Measurements from ENCODE around the gene WFDC11. TPM values are rescaled to one million over a fixed set of nuclear protein-coding genes. Genes with fewer than 3 reads are reported as not detected.
"Not testable (repeated sequence)": the region's sequence is repeated elsewhere in the genome, so short reads cannot be mapped to it uniquely, and the experiment has no call there.

WFDC11 gene
- total RNA-seq, 1 donor = not detected

DNA sequence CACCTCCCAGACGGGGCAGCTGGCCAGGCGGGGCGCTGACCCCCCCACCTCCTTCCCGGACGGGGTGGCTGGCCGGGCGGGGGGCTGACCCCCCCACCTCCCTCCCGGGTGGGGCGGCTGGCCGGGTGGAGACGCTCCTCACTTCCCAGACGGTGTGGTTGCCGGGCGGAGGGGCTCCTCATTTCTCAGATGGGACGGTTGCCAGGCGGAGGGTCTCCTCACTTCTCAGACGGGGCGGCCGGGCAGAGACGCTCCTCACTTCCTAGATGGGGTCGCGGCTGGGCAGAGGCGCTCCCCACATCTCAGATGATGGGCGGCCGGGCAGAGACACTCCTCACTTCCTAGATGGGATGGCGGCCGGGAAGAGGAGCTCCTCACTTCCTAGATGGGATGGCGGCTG, 24.2 kb downstream of the WFDC11 start:
- H3K4me3 ChIP-seq (ENCODE audit: low read length); H3K27me3 ChIP-seq (ENCODE audit: insufficient read depth, low read length); H3K9me3 ChIP-seq (ENCODE audit: low read depth, low read length); H3K4me1 ChIP-seq (ENCODE audit: insufficient read depth, low read length): not testable (repeated sequence)

DNA sequence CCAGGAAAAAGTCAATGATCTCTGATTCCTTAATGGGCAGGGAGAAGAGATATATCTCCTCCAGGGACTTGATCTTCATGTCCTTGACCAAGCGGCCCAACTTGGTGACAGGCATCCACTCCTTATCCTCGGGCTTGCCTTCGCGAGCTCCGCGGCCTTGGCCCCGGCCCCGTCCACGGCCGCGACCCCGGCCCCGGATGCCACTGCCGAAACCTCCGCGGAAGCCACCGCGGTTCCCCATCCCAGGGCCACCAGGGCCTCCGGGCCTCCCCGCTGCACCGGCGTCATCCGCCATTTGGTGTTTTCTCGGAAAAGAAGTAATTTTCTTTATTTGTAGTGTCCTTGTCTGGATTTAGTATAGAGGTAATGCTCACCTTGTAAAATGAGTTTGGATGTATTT, 29.0 kb downstream of the WFDC11 start:
- H3K27me3 ChIP-seq (ENCODE audit: insufficient read depth, low read length); H3K9me3 ChIP-seq (ENCODE audit: low read depth, low read length); H3K4me3 ChIP-seq (ENCODE audit: low read length); H3K4me1 ChIP-seq (ENCODE audit: insufficient read depth, low read length): not testable (repeated sequence)

- H3K4me1 ChIP-seq (ENCODE audit: insufficient read depth, low read length) = no peaks in the 10 kb centered on the region
- H3K4me3 ChIP-seq (ENCODE audit: low read length) = no peak overlapping the region
- no peaks in the 10 kb centered on the region for H3K9me3 ChIP-seq (ENCODE audit: low read depth, low read length)
- peaks cover 8% of the 10 kb centered on the region for H3K27me3 ChIP-seq (ENCODE audit: insufficient read depth, low read length)
Measured at GRCh38 chr20:45639687-45640086, 30.4 kb downstream of the WFDC11 start.

GRCh38 chr20:45636513-45636912, 33.5 kb downstream of the WFDC11 start:
- no peaks in the 10 kb centered on the region for H3K9me3 ChIP-seq (ENCODE audit: low read depth, low read length)
- H3K4me3 ChIP-seq (ENCODE audit: low read length) = no peak overlapping the region
- peaks cover 8% of the 10 kb centered on the region for H3K27me3 ChIP-seq (ENCODE audit: insufficient read depth, low read length)
- no peaks in the 10 kb centered on the region for H3K4me1 ChIP-seq (ENCODE audit: insufficient read depth, low read length)

GRCh38 chr20:45631184-45631583, 38.9 kb downstream of the WFDC11 start, which contains the start of gene WFDC9:
WFDC9 (minus strand) TSS chr20:45631284; CDS start chr20:45610181, 21,103 bp downstream.
- Histone ChIP-seq H3K9me3 (ENCODE audit: low read depth, low read length) (no peaks in the 10 kb centered on the region), H3K27me3 (ENCODE audit: insufficient read depth, low read length) (no peaks in the 10 kb centered on the region), H3K4me1 (ENCODE audit: insufficient read depth, low read length) (no peaks in the 10 kb centered on the region), H3K4me3 (ENCODE audit: low read length) (no peak within 1 kb of the TSS)

DNA sequence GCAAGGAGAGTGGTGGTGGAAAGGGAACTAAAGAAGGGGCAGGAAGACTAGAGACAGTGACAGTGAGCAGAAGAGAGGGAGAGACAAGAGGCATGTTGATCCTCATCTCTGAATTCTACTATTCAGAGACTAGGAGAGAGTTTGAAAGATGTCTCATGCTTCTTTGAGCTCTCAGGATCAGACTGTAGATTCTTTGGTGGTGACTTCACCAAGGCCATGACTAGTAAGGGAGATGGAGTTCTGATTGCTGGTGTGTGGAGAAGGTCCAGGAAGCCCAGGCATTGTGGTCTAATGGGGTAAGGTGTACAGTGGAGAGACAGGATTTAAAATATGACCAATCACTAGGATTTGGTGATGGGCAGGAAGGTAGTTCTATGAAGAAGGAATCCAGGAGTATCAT, 39.7 kb downstream of the WFDC11 start:
- Histone ChIP-seq H3K4me1 (ENCODE audit: insufficient read depth, low read length) (no peaks in the 10 kb centered on the region), H3K4me3 (ENCODE audit: low read length) (no peak overlapping the region), H3K9me3 (ENCODE audit: low read depth, low read length) (no peaks in the 10 kb centered on the region), H3K27me3 (ENCODE audit: insufficient read depth, low read length) (no peaks in the 10 kb centered on the region)

GRCh38 chr20:45629496-45630100, 40.4 kb downstream of the WFDC11 start, which contains the start of gene WFDC10A:
WFDC10A (plus strand) TSS chr20:45629739; CDS start chr20:45629814, 75 bp downstream.
- Histone ChIP-seq H3K4me3 (ENCODE audit: low read length) (no peak within 1 kb of the TSS), H3K27me3 (ENCODE audit: insufficient read depth, low read length) (no peaks in the 10 kb centered on the region), H3K9me3 (ENCODE audit: low read depth, low read length) (no peaks in the 10 kb centered on the region), H3K4me1 (ENCODE audit: insufficient read depth, low read length) (no peaks in the 10 kb centered on the region)

GRCh38 chr20:45626540-45626939, 43.5 kb downstream of the WFDC11 start:
- Histone ChIP-seq H3K4me3 (ENCODE audit: low read length) (no peak overlapping the region), H3K4me1 (ENCODE audit: insufficient read depth, low read length) (no peaks in the 10 kb centered on the region), H3K27me3 (ENCODE audit: insufficient read depth, low read length) (no peaks in the 10 kb centered on the region), H3K9me3 (ENCODE audit: low read depth, low read length) (no peaks in the 10 kb centered on the region)

- no peaks in the 10 kb centered on the region for H3K4me1 ChIP-seq (ENCODE audit: insufficient read depth, low read length)
- no peak overlapping the region for H3K4me3 ChIP-seq (ENCODE audit: low read length)
- no peaks in the 10 kb centered on the region for H3K9me3 ChIP-seq (ENCODE audit: low read depth, low read length)
- H3K27me3 ChIP-seq (ENCODE audit: insufficient read depth, low read length) = no peaks in the 10 kb centered on the region
Measured at GRCh38 chr20:45621593-45621992, 48.4 kb downstream of the WFDC11 start.

DNA sequence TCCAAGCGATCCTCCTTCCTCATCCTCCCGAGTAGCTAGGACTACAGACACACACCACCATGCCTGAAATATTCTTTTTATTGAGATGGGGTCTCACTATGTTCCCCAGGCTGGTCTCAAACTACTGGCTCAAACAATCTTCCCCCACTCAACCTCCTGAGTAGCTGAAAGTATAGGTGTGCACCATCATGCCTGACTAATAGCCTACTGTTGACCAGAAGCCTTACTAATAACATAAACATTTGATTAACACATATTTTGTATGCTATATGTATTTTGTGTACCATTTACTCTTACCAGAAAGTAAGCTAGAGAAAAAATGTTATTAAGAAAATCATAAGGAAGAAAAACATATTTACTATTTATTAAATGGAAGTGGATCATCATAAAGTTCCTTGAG, 52.4 kb downstream of the WFDC11 start:
- Histone ChIP-seq H3K4me3 (ENCODE audit: low read length) (no peak overlapping the region), H3K9me3 (ENCODE audit: low read depth, low read length) (no peaks in the 10 kb centered on the region), H3K4me1 (ENCODE audit: insufficient read depth, low read length) (no peaks in the 10 kb centered on the region), H3K27me3 (ENCODE audit: insufficient read depth, low read length) (peaks cover 4% of the 10 kb centered on the region)

- Histone ChIP-seq H3K4me3 (ENCODE audit: low read length) (no peak overlapping the region), H3K4me1 (ENCODE audit: insufficient read depth, low read length) (no peaks in the 10 kb centered on the region), H3K27me3 (ENCODE audit: insufficient read depth, low read length) (peaks cover 4% of the 10 kb centered on the region), H3K9me3 (ENCODE audit: low read depth, low read length) (no peaks in the 10 kb centered on the region)
Measured at GRCh38 chr20:45612314-45612713, 57.7 kb downstream of the WFDC11 start.

GRCh38 chr20:45611054-45611453, 59.0 kb downstream of the WFDC11 start:
- H3K9me3 ChIP-seq (ENCODE audit: low read depth, low read length) = no peaks in the 10 kb centered on the region
- H3K27me3 ChIP-seq (ENCODE audit: insufficient read depth, low read length) = peaks cover 4% of the 10 kb centered on the region
- H3K4me1 ChIP-seq (ENCODE audit: insufficient read depth, low read length) = no peaks in the 10 kb centered on the region
- no peak overlapping the region for H3K4me3 ChIP-seq (ENCODE audit: low read length)

GRCh38 chr20:45607810-45608209, 62.2 kb downstream of the WFDC11 start:
- Histone ChIP-seq H3K4me3 (ENCODE audit: low read length) (no peak overlapping the region), H3K4me1 (ENCODE audit: insufficient read depth, low read length) (no peaks in the 10 kb centered on the region), H3K9me3 (ENCODE audit: low read depth, low read length) (peaks cover 4% of the 10 kb centered on the region), H3K27me3 (ENCODE audit: insufficient read depth, low read length) (peaks cover 2% of the 10 kb centered on the region)

Other genes starting within 250 kb of the WFDC11 start
- not detected for gene WFDC2, start 200.5 kb downstream of the WFDC11 start, total RNA-seq
- gene SPINT3, start 154.6 kb downstream of the WFDC11 start, total RNA-seq = not detected
- not detected for gene WFDC6, start 130.8 kb downstream of the WFDC11 start, total RNA-seq
- gene EPPIN, start 122.8 kb downstream of the WFDC11 start, total RNA-seq = not detected
- gene WFDC8, start 91.0 kb downstream of the WFDC11 start, total RNA-seq = not detected
- gene WFDC10A, start 40.5 kb downstream of the WFDC11 start, total RNA-seq = not detected
- not detected for gene WFDC9, start 39.0 kb downstream of the WFDC11 start, total RNA-seq
- gene WFDC13, start 31.8 kb upstream of the WFDC11 start, total RNA-seq = not detected
- not detected for gene WFDC10B, start 34.8 kb upstream of the WFDC11 start, total RNA-seq
- gene SPINT4, start 52.1 kb upstream of the WFDC11 start, total RNA-seq = not detected
- not detected for gene WFDC3, start 121.6 kb upstream of the WFDC11 start, total RNA-seq
- gene DNTTIP1, start 121.7 kb upstream of the WFDC11 start, total RNA-seq = 4.4 TPM
- 1.6 TPM for gene UBE2C, start 142.4 kb upstream of the WFDC11 start, total RNA-seq
- 0.73 TPM for gene TNNC2, start 157.1 kb upstream of the WFDC11 start, total RNA-seq
- 5.7 TPM for gene SNX21, start 163.6 kb upstream of the WFDC11 start, total RNA-seq
- gene ACOT8, start 187.2 kb upstream of the WFDC11 start, total RNA-seq = 13.9 TPM
- gene ZSWIM3, start 187.4 kb upstream of the WFDC11 start, total RNA-seq = 0.63 TPM
- gene ZSWIM1, start 211.0 kb upstream of the WFDC11 start, total RNA-seq = 10.1 TPM
- 0.52 TPM for gene SPATA25, start 217.4 kb upstream of the WFDC11 start, total RNA-seq
- 1.9 TPM for gene NEURL2, start 221.0 kb upstream of the WFDC11 start, total RNA-seq
- gene CTSA, start 221.1 kb upstream of the WFDC11 start, total RNA-seq = 111 TPM
- gene PLTP, start 241.9 kb upstream of the WFDC11 start, total RNA-seq = 1.4 TPM

Data from mononuclear cell (primary cell).